Trophoblast cell (in vitro differentiated cells and primary cell): ENCODE results near the gene TPRX2.
"Not testable (repeated sequence)": the region's sequence is repeated elsewhere in the genome, so short reads cannot be mapped to it uniquely, and the experiment has no call there.

Experiments used
- DNase-seq, 2 donors: peaks; one replicate each; pipeline ENCODE4 v3.0.0-alpha.2; 2016
- H2AFZ ChIP-seq: 2 replicates; pipeline ENCODE4 v1.6.1; 2013; ENCODE audit warnings: low read length, moderate library complexity, mild to moderate bottlenecking; ENCODE audit not compliant: insufficient read depth, poor library complexity
- H2AK5ac ChIP-seq: 2 replicates; pipeline ENCODE4 v1.6.1; 2013; ENCODE audit warnings: mild to moderate bottlenecking, low read length
- H2BK120ac ChIP-seq: 2 replicates; pipeline ENCODE4 v1.6.1; 2013; ENCODE audit warnings: low read length, mild to moderate bottlenecking, moderate library complexity; ENCODE audit not compliant: insufficient read depth, poor library complexity
- H2BK12ac ChIP-seq: 2 replicates; pipeline ENCODE4 v1.6.1; 2013; ENCODE audit warnings: mild to moderate bottlenecking, low read length, moderate library complexity
- H2BK5ac ChIP-seq: 2 replicates; pipeline ENCODE4 v1.6.1; 2013; ENCODE audit warnings: low read length, low read depth, moderate library complexity, mild to moderate bottlenecking; ENCODE audit not compliant: poor library complexity
- H3K14ac ChIP-seq: 2 replicates; pipeline ENCODE4 v1.6.1; 2013; ENCODE audit warnings: mild to moderate bottlenecking, low read length
- H3K18ac ChIP-seq: 2 replicates; pipeline ENCODE4 v1.6.1; 2013; ENCODE audit warnings: mild to moderate bottlenecking, low read length
- H3K23ac ChIP-seq: 2 replicates; pipeline ENCODE4 v1.6.1; 2013; ENCODE audit warnings: low read length
- H3K27ac ChIP-seq: 2 replicates; pipeline ENCODE4 v1.5.1; 2013; ENCODE audit warnings: low read depth, mild to moderate bottlenecking, inconsistent platforms, low read length, moderate library complexity
- H3K27me3 ChIP-seq: 2 replicates; pipeline ENCODE4 v1.6.1; 2013; ENCODE audit warnings: inconsistent platforms, mild to moderate bottlenecking, low read length, moderate library complexity; ENCODE audit not compliant: insufficient read depth
- H3K36me3 ChIP-seq, 2 experiments: 1 replicate in 1 of 2; 2 replicates in 1 of 2; pipeline ENCODE4 v1.6.1; 2013; ENCODE audit warnings: low read length in 2 of 2, mild to moderate bottlenecking in 2 of 2, moderate library complexity in 1 of 2; ENCODE audit not compliant: insufficient read depth in 2 of 2, control insufficient read depth in 1 of 2
- H3K4ac ChIP-seq: 2 replicates; pipeline ENCODE4 v1.6.1; 2013; ENCODE audit warnings: low read depth, mild to moderate bottlenecking, low read length, moderate library complexity
- H3K4me1 ChIP-seq, 2 experiments: 1 replicate in 1 of 2; 2 replicates in 1 of 2; pipeline ENCODE4 v1.6.1; 2013; ENCODE audit warnings: low read length in 2 of 2, mild to moderate bottlenecking in 2 of 2, moderate library complexity in 1 of 2; ENCODE audit not compliant: insufficient read depth in 2 of 2, control insufficient read depth in 1 of 2
- H3K4me2 ChIP-seq: 2 replicates; pipeline ENCODE4 v1.6.1; 2013; ENCODE audit warnings: inconsistent platforms, mild to moderate bottlenecking, low read length, moderate library complexity
- H3K4me3 ChIP-seq: 2 replicates; pipeline ENCODE4 v1.5.1; 2013; ENCODE audit warnings: mild to moderate bottlenecking, low read depth, low read length, inconsistent platforms
- H3K79me1 ChIP-seq: one replicate; pipeline ENCODE4 v1.6.1; 2013; ENCODE audit warnings: low read length
- H3K79me2 ChIP-seq: 2 replicates; pipeline ENCODE4 v1.6.1; 2013; ENCODE audit warnings: low read length, mild to moderate bottlenecking; ENCODE audit not compliant: control insufficient read depth, insufficient read depth, poor library complexity
- H3K9ac ChIP-seq: 2 replicates; pipeline ENCODE4 v1.6.1; 2013; ENCODE audit warnings: mild to moderate bottlenecking, low read length
- H3K9me3 ChIP-seq: 2 replicates; pipeline ENCODE4 v1.6.1; 2013; ENCODE audit warnings: low read depth, mild to moderate bottlenecking, control low read depth, inconsistent platforms, low read length; ENCODE audit not compliant: insufficient read depth
- H4K12ac ChIP-seq: 2 replicates; pipeline ENCODE4 v1.6.1; 2013; ENCODE audit warnings: low read depth, mild to moderate bottlenecking, low read length, moderate library complexity
- H4K8ac ChIP-seq: 2 replicates; pipeline ENCODE4 v1.6.1; 2013; ENCODE audit warnings: low read depth, mild to moderate bottlenecking, low read length, moderate library complexity
- H4K91ac ChIP-seq: one replicate; pipeline ENCODE4 v1.6.1; 2013; ENCODE audit warnings: low read depth, mild to moderate bottlenecking, low read length, moderate library complexity
- WGBS: extraction: QIAGEN DNeasy Blood & Tissue Kit; methylation state at CpG from one replicate; pipeline ENCODE4 v1.1.7; 2013; ENCODE audit warnings: missing lambda C conversion rate; ENCODE audit not compliant: insufficient read length, insufficient coverage; ENCODE audit errors: extremely low coverage; 5-methylcytosine and 5-hydroxymethylcytosine counted together

The TPRX2 gene

DNA sequence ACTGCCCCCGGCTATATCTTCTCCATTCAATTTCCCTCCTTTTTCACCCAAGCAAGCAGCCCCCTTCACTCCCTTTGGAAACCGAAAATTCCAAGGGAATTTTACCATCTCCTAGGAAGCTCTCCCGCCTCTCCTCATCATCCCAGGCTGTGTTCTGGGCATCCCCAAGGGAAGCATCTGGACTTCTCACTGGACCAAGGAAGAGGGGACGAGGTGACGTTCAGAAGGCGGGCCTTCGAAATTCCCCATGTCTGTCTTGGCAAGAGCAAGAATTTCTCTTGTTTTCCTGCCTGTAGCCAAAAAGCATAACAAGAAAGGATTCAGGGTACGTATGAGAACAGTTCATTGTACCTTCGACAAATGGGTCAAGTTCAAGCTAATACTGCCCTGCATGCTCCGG lies 6.1 kb downstream of the TPRX2 start:
- Histone ChIP-seq H3K23ac (no peak overlapping the region), H3K79me2 (no peaks in the 10 kb centered on the region), H3K4me1 (no peaks in the 10 kb centered on the region), H3K4me2 (no peak overlapping the region), H3K18ac (no peak overlapping the region), H4K12ac (no peak overlapping the region), H2AK5ac (no peak overlapping the region), H2BK12ac (no peak overlapping the region), H3K4ac (no peak overlapping the region), H4K91ac (no peak overlapping the region), H3K79me1 (no peaks in the 10 kb centered on the region), H4K8ac (no peak overlapping the region), H3K14ac (no peak overlapping the region), H2BK120ac (no peak overlapping the region), H2BK5ac (no peak overlapping the region), H3K36me3 (no peaks in the 10 kb centered on the region), H3K27me3 (no peaks in the 10 kb centered on the region), H3K9me3 (no peaks in the 10 kb centered on the region), H2AFZ (no peak overlapping the region), H3K4me3 (no peak overlapping the region), H3K9ac (no peak overlapping the region), H3K27ac (no peak overlapping the region)
- no peak for DNase-seq
- no CpG with 5 or more reads among the region's 10 CpGs for WGBS

DNA sequence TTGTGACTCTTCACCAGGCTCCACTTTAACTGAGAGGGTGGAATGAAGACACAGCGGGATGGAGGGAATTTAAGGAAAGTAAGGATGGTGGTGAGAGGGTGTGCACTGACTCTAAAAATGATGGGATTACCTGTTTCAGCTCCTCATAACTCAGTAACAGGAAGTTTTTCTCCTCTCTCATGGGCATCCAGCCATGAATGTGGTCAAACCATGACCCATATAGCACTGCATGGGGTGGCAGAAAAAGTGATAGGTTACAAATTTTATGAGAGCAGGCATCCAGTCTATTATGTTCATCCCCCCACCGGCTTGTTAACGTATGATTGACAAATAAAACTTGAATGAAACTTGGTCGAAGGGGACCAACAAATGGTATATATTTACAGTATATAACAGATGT lies 19.9 kb downstream of the TPRX2 start:
- Histone ChIP-seq H3K4me1 (no peaks in the 10 kb centered on the region), H2BK12ac (no peak overlapping the region), H2AFZ (no peak overlapping the region), H3K4ac (no peak overlapping the region), H3K9me3 (no peaks in the 10 kb centered on the region), H4K12ac (no peak overlapping the region), H4K8ac (no peak overlapping the region), H3K27me3 (no peaks in the 10 kb centered on the region), H2BK120ac (no peak overlapping the region), H3K18ac (no peak overlapping the region), H3K23ac (no peak overlapping the region), H3K4me3 (no peak overlapping the region), H3K4me2 (no peak overlapping the region), H2BK5ac (no peak overlapping the region), H3K27ac (no peak overlapping the region), H2AK5ac (no peak overlapping the region), H4K91ac (no peak overlapping the region), H3K36me3 (no peaks in the 10 kb centered on the region), H3K9ac (no peak overlapping the region), H3K79me1 (no peaks in the 10 kb centered on the region), H3K14ac (no peak overlapping the region), H3K79me2 (no peaks in the 10 kb centered on the region)
- no CpG with 5 or more reads among the region's 4 CpGs for WGBS
- no peak for DNase-seq

DNA sequence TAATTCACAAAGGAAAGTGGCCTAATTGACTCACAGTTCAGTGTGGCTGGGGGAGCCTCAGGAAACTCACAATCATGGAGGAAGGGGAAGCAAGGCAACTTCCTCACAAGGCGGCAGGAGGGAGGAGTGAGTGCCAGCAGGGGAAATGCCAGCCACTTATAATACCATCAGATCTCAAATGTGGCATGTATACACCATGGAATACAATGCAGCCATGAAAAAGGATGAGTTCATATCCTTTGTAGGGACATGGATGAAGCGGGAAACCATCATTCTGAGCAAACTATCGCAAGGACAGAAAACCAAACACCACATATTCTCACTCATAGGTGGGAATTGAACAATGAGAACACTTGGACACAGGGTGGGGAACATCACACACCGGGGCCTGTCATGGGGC lies 20.4 kb downstream of the TPRX2 start:
- H4K12ac ChIP-seq, H3K79me1 ChIP-seq, H3K18ac ChIP-seq, H3K36me3 ChIP-seq, H2AFZ ChIP-seq, H3K27ac ChIP-seq, H3K9me3 ChIP-seq, DNase-seq, H3K4me3 ChIP-seq, H3K4me2 ChIP-seq, H3K4ac ChIP-seq, H3K9ac ChIP-seq, H2BK120ac ChIP-seq, H2BK5ac ChIP-seq, H3K23ac ChIP-seq, H4K91ac ChIP-seq, H2BK12ac ChIP-seq, H3K4me1 ChIP-seq, H3K79me2 ChIP-seq, H3K27me3 ChIP-seq, H2AK5ac ChIP-seq, H3K14ac ChIP-seq, H4K8ac ChIP-seq: not testable (repeated sequence)
- WGBS: no CpG with 5 or more reads among the region's 4 CpGs

DNA sequence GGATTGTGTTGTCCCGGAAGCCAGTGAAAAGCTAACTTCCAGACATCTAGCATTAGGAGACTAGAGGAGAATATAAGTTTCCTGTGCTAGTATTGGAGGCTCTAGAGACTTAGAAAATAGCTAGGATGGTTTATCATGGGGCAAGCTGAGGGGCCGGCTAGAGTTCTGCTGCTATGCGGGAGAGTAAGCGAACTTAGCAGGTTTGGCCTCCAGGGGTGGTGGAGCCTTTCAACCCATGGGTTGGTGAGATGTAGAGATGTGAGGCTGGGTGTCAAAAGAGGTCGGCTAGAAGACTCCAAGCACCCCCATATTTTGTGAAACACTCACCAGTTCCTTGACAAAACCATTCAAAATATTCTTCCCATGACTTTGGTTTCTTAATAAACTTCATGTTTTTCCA lies 22.7 kb downstream of the TPRX2 start:
- H3K79me2 ChIP-seq: no peaks in the 10 kb centered on the region
- H3K27me3 ChIP-seq: no peaks in the 10 kb centered on the region
- no peaks in the 10 kb centered on the region for H3K36me3 ChIP-seq
- no peak overlapping the region for H3K27ac ChIP-seq
- H4K12ac ChIP-seq: no peak overlapping the region
- H3K4me3 ChIP-seq: no peak overlapping the region
- no peak overlapping the region for H2AFZ ChIP-seq
- no peak overlapping the region for H3K23ac ChIP-seq
- H3K9ac ChIP-seq: no peak overlapping the region
- no peak overlapping the region for H4K91ac ChIP-seq
- H3K18ac ChIP-seq: no peak overlapping the region
- no CpG with 5 or more reads among the region's 5 CpGs for WGBS
- no peak overlapping the region for H4K8ac ChIP-seq
- H3K14ac ChIP-seq: no peak overlapping the region
- H2BK5ac ChIP-seq: no peak overlapping the region
- H3K79me1 ChIP-seq: no peaks in the 10 kb centered on the region
- no peaks in the 10 kb centered on the region for H3K4me1 ChIP-seq
- H2BK12ac ChIP-seq: no peak overlapping the region
- H3K4me2 ChIP-seq: no peak overlapping the region
- H3K9me3 ChIP-seq: no peaks in the 10 kb centered on the region
- DNase-seq: no peak
- H2BK120ac ChIP-seq: no peak overlapping the region
- H2AK5ac ChIP-seq: no peak overlapping the region
- no peak overlapping the region for H3K4ac ChIP-seq
